ENCODE measurements around the gene MACF1. TPM values are rescaled to one million over a fixed set of nuclear protein-coding genes. Genes with fewer than 3 reads are reported as not detected.

Gene MACF1
- total RNA-seq, 4 donors from 2014 or later: 421 to 942 (median 545) TPM

GRCh38 chr1:39310691-39311090, 106.2 kb downstream of the MACF1 start:
- peaks cover 80% of the 10 kb centered on the region for H3K36me3 ChIP-seq
- no peak for TF ChIP-seq POLR2A (IDR thresholded peaks at IDR 0.05)
- TF ChIP-seq, protein P1, sequence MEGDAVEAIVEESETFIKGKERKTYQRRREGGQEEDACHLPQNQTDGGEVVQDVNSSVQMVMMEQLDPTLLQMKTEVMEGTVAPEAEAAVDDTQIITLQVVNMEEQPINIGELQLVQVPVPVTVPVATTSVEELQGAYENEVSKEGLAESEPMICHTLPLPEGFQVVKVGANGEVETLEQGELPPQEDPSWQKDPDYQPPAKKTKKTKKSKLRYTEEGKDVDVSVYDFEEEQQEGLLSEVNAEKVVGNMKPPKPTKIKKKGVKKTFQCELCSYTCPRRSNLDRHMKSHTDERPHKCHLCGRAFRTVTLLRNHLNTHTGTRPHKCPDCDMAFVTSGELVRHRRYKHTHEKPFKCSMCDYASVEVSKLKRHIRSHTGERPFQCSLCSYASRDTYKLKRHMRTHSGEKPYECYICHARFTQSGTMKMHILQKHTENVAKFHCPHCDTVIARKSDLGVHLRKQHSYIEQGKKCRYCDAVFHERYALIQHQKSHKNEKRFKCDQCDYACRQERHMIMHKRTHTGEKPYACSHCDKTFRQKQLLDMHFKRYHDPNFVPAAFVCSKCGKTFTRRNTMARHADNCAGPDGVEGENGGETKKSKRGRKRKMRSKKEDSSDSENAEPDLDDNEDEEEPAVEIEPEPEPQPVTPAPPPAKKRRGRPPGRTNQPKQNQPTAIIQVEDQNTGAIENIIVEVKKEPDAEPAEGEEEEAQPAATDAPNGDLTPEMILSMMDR (IDR thresholded peaks at IDR 0.05): no peak
- no peak for TF ChIP-seq POLR2AphosphoS5 (IDR thresholded peaks at IDR 0.05)
- TF ChIP-seq EP300 (IDR thresholded peaks at IDR 0.05): no peak
- no peak overlapping the region for H3K27ac ChIP-seq
- H3K4me3 ChIP-seq: no peak overlapping the region
- no peaks in the 10 kb centered on the region for H3K9me3 ChIP-seq
- 84% methylated on average over 4 of the region's 4 CpGs for WGBS
- H3K27me3 ChIP-seq: no peaks in the 10 kb centered on the region
- no peaks in the 10 kb centered on the region for H3K4me1 ChIP-seq
- DNase-seq (ENCODE audit: low spot score in 2 of 2): no peak

- no peak overlapping the region for H3K27ac ChIP-seq
- H3K4me1 ChIP-seq: no peaks in the 10 kb centered on the region
- peaks cover 93% of the 10 kb centered on the region for H3K36me3 ChIP-seq
- DNase-seq (ENCODE audit: low spot score in 2 of 2): no peak
- H3K27me3 ChIP-seq: no peaks in the 10 kb centered on the region
- no peak overlapping the region for H3K4me3 ChIP-seq
- H3K9me3 ChIP-seq: no peaks in the 10 kb centered on the region
- TF ChIP-seq POLR2A (IDR thresholded peaks at IDR 0.05) (no peak), POLR2AphosphoS5 (IDR thresholded peaks at IDR 0.05) (no peak), EP300 (IDR thresholded peaks at IDR 0.05) (no peak)
- TF ChIP-seq, protein P1 (IDR thresholded peaks at IDR 0.05): no peak
- 77% methylated on average over 8 of the region's 8 CpGs for WGBS
Observed at GRCh38 chr1:39317111-39317510, 112.6 kb downstream of the MACF1 start.

- H3K4me3 ChIP-seq: no peak overlapping the region
- no peak for DNase-seq (ENCODE audit: low spot score in 2 of 2)
- no peak for TF ChIP-seq POLR2AphosphoS5 (IDR thresholded peaks at IDR 0.05)
- TF ChIP-seq POLR2A (IDR thresholded peaks at IDR 0.05): no peak
- TF ChIP-seq, protein P1 (IDR thresholded peaks at IDR 0.05): no peak
- TF ChIP-seq EP300 (IDR thresholded peaks at IDR 0.05): no peak
- no peak overlapping the region for H3K27ac ChIP-seq
- H3K27me3 ChIP-seq: no peaks in the 10 kb centered on the region
- H3K9me3 ChIP-seq: no peaks in the 10 kb centered on the region
- 85% methylated on average over 6 of the region's 6 CpGs for WGBS
- no peaks in the 10 kb centered on the region for H3K4me1 ChIP-seq
- peaks cover 94% of the 10 kb centered on the region for H3K36me3 ChIP-seq
Observed at GRCh38 chr1:39317910-39318633, 113.6 kb downstream of the MACF1 start.

DNA sequence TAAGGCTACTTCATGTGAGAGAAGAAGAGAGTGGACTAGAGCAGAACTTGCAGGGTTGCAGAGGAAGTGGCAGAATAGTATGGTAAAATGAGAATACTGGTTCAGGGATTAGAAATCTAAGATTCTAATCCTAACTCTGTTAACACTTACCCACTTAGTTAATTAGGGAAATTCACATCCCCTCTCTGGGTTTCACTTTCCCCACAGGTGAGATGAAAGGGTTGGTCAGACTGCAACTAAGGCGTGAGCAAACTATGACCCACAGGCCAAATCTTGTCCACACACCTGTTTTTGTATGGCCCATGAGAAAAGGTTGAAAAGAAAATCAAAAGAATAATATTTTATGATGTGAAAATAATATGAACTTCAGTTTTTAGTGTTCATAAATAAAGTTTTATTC, 117.5 kb downstream of the MACF1 start:
- peaks cover 98% of the 10 kb centered on the region for H3K36me3 ChIP-seq

GRCh38 chr1:39322431-39322830, 117.9 kb downstream of the MACF1 start:
- H3K4me3 ChIP-seq: no peak overlapping the region
- 84% methylated on average over 6 of the region's 6 CpGs for WGBS
- H3K36me3 ChIP-seq: peaks cover 98% of the 10 kb centered on the region

More for the DNA sequence above, 117.5 kb downstream of the MACF1 start:
- DNase-seq (ENCODE audit: low spot score in 2 of 2): no peak
- WGBS: 100% methylated on average over 1 of the region's 1 CpG
- Histone ChIP-seq H3K4me3 (no peak overlapping the region), H3K4me1 (no peaks in the 10 kb centered on the region), H3K27me3 (no peaks in the 10 kb centered on the region), H3K9me3 (no peaks in the 10 kb centered on the region), H3K27ac (no peak overlapping the region)
- TF ChIP-seq EP300 (IDR thresholded peaks at IDR 0.05) (no peak), POLR2A (IDR thresholded peaks at IDR 0.05) (no peak), POLR2AphosphoS5 (IDR thresholded peaks at IDR 0.05) (no peak)
- TF ChIP-seq, protein P1 (IDR thresholded peaks at IDR 0.05): no peak

More at GRCh38 chr1:39322431-39322830, 117.9 kb downstream of the MACF1 start:
- Histone ChIP-seq H3K27me3 (no peaks in the 10 kb centered on the region), H3K4me1 (no peaks in the 10 kb centered on the region), H3K9me3 (no peaks in the 10 kb centered on the region), H3K27ac (no peak overlapping the region)
- TF ChIP-seq, protein P1 (IDR thresholded peaks at IDR 0.05): no peak
- no peak for TF ChIP-seq POLR2AphosphoS5 (IDR thresholded peaks at IDR 0.05)
- no peak for TF ChIP-seq EP300 (IDR thresholded peaks at IDR 0.05)
- no peak for TF ChIP-seq POLR2A (IDR thresholded peaks at IDR 0.05)
- DNase-seq (ENCODE audit: low spot score in 2 of 2): no peak
